Neural cell (in vitro differentiated cells): ENCODE results near the gene TENT5A. TPM values are rescaled to one million over a fixed set of nuclear protein-coding genes. Genes with fewer than 3 reads are reported as not detected.

Source experiments
- H2AFZ ChIP-seq: fragments of 200-600, 300-800 bp; sonication (generic), shearing (Covaris generic); 2 replicates; pipeline ENCODE4 v1.6.0; 2014; ENCODE audit warnings: low read depth, mild to moderate bottlenecking, antibody characterized with exemption, low read length, moderate library complexity
- H3F3A ChIP-seq: fragments of 200-600 bp; shearing (Covaris generic); 2 replicates; pipeline ENCODE4 v1.6.1; 2016; ENCODE audit warnings: mild to moderate bottlenecking, moderate library complexity, mixed read lengths, antibody characterized with exemption, low read length; ENCODE audit not compliant: insufficient read depth, poor library complexity, severe bottlenecking
- H3K27ac ChIP-seq: fragments of 200-600, 300-800 bp; sonication (generic), shearing (Covaris generic); 2 replicates; pipeline ENCODE4 v1.5.1; 2014; ENCODE audit warnings: mild to moderate bottlenecking, low read length, moderate library complexity
- H3K27me3 ChIP-seq: fragments of 300-800, 200-600 bp; sonication (generic), shearing (Covaris generic); 2 replicates; pipeline ENCODE4 v1.6.0; 2014; ENCODE audit warnings: mild to moderate bottlenecking, low read depth, low read length, moderate library complexity; ENCODE audit not compliant: insufficient read depth
- H3K36me3 ChIP-seq: fragments of 300-800, 200-600 bp; sonication (generic), shearing (Covaris generic); 2 replicates; pipeline ENCODE4 v1.5.1; 2014; ENCODE audit warnings: mild to moderate bottlenecking, antibody characterized with exemption, low read length, moderate library complexity; ENCODE audit not compliant: insufficient read depth
- H3K4me2 ChIP-seq: fragments of 300-800, 200-600 bp; sonication (generic), shearing (Covaris generic); 2 replicates; pipeline ENCODE4 v1.6.0; 2014; ENCODE audit warnings: mild to moderate bottlenecking, low read length
- H3K4me3 ChIP-seq: fragments of 300-800, 200-600 bp; sonication (generic), shearing (Covaris generic); 2 replicates; pipeline ENCODE4 v1.5.1; 2014; ENCODE audit warnings: mild to moderate bottlenecking, low read length, moderate library complexity
- H3K79me2 ChIP-seq: fragments of 200-600 bp; shearing (Covaris generic); replicated peaks from 2 replicates; pipeline ENCODE4 v1.6.0; 2014; ENCODE audit warnings: mild to moderate bottlenecking, low read length, moderate library complexity; ENCODE audit not compliant: insufficient read depth
- H3K9ac ChIP-seq: fragments of 300-800, 200-600 bp; sonication (generic), shearing (Covaris generic); 2 replicates; pipeline ENCODE4 v1.6.1; 2016; ENCODE audit warnings: mild to moderate bottlenecking, low read length, mixed read lengths
- H3K9me2 ChIP-seq: fragments of 200-600 bp; shearing (Covaris generic); 2 replicates; pipeline ENCODE4 v1.6.1; 2016; ENCODE audit warnings: mild to moderate bottlenecking, low read length, mixed read lengths; ENCODE audit not compliant: insufficient read depth
- H3K9me3 ChIP-seq: fragments of 200-600, 300-800 bp; sonication (generic), shearing (Covaris generic); 2 replicates; pipeline ENCODE4 v1.6.1; 2016; ENCODE audit warnings: mild to moderate bottlenecking, mixed run types, low read length, moderate library complexity, mixed read lengths
- H4K20me1 ChIP-seq: fragments of 200-600 bp; shearing (Covaris generic); 2 replicates; pipeline ENCODE4 v1.6.1; 2016; ENCODE audit warnings: mild to moderate bottlenecking, mixed run types; ENCODE audit not compliant: insufficient read depth
- EP300 ChIP-seq: fragments of 450-650 bp; conservative IDR thresholded peaks from 2 replicates; pipeline ENCODE4 v1.6.1; 2014; ENCODE audit warnings: antibody characterized with exemption, mild to moderate bottlenecking, moderate library complexity; ENCODE audit not compliant: poor library complexity, severe bottlenecking
- EZH2 ChIP-seq: fragments of 200-600, 300-800 bp; shearing (Covaris generic), sonication (generic); IDR thresholded peaks from 2 replicates; pipeline ENCODE4 v1.6.1; 2014; ENCODE audit warnings: antibody characterized with exemption, low read length, borderline replicate concordance, mild to moderate bottlenecking; ENCODE audit not compliant: insufficient read depth, poor library complexity, severe bottlenecking
- MXI1 ChIP-seq: fragments of 450-650 bp; conservative IDR thresholded peaks from 2 replicates; pipeline ENCODE4 v1.6.1; 2014; ENCODE audit warnings: antibody characterized with exemption, mild to moderate bottlenecking; ENCODE audit not compliant: poor library complexity, severe bottlenecking
- POLR2AphosphoS5 ChIP-seq: IDR thresholded peaks from 2 replicates; pipeline ENCODE4 v1.6.1; 2012
- RAD21 ChIP-seq: fragments of 450-650 bp; conservative IDR thresholded peaks from 2 replicates; pipeline ENCODE4 v1.6.1; 2014; ENCODE audit warnings: antibody characterized with exemption, mild to moderate bottlenecking, moderate library complexity
- SMC3 ChIP-seq: fragments of 450-650 bp; conservative IDR thresholded peaks from 2 replicates; pipeline ENCODE4 v1.6.1; 2014; ENCODE audit warnings: antibody characterized with exemption, mild to moderate bottlenecking, moderate library complexity; ENCODE audit not compliant: poor library complexity
- TAF1 ChIP-seq: IDR thresholded peaks from 2 replicates; pipeline ENCODE4 v1.6.1; 2012; ENCODE audit warnings: low read depth
- polyA plus RNA-seq: library from polyadenylated mRNA; depleted of rRNA; stranded (reverse); fragments of >200 nt; gene quantifications from 2 replicates; pipeline ENCODE4 v1.2.3, GENCODE V29; 2014
- TF ChIP-seq, protein P1 (sequence below): IDR thresholded peaks from 2 replicates; pipeline ENCODE4 v1.6.1; 2012; ENCODE audit warnings: borderline replicate concordance
- TF ChIP-seq, protein P2 (sequence below): fragments of 450-650 bp; IDR thresholded peaks from 2 replicates; pipeline ENCODE4 v1.5.1; 2014; ENCODE audit warnings: antibody characterized with exemption, mild to moderate bottlenecking, moderate library complexity; ENCODE audit not compliant: poor library complexity, severe bottlenecking

Gene TENT5A
- polyA plus RNA-seq, 1 donor from 2014 or later: 0.47 TPM

DNA sequence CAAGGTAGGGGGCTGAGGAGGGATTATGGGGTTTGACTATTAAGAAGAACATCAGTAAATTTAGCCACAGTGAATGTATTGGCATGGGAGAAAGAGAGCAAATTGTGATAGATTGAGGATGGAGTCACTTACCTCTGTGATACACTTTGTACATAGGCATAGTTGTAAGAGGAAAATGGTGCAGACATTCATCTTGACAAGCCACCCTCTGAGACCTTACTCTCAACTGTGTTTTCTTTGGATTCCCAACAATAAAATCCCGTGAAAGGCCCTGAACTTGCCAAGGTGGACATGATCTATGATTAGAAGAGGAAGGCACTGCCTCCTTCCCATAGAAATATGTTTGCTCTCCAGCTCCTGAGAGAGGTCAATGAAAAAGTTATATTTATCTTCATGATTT is 18.6 kb upstream of the TENT5A start:
- no peaks in the 10 kb centered on the region for H3K9me3 ChIP-seq
- H3K27me3 ChIP-seq: no peaks in the 10 kb centered on the region
- no peaks in the 10 kb centered on the region for H4K20me1 ChIP-seq
- no peak for TF ChIP-seq POLR2AphosphoS5
- no peak for TF ChIP-seq RAD21
- TF ChIP-seq EZH2: no peak
- TF ChIP-seq, protein P1, sequence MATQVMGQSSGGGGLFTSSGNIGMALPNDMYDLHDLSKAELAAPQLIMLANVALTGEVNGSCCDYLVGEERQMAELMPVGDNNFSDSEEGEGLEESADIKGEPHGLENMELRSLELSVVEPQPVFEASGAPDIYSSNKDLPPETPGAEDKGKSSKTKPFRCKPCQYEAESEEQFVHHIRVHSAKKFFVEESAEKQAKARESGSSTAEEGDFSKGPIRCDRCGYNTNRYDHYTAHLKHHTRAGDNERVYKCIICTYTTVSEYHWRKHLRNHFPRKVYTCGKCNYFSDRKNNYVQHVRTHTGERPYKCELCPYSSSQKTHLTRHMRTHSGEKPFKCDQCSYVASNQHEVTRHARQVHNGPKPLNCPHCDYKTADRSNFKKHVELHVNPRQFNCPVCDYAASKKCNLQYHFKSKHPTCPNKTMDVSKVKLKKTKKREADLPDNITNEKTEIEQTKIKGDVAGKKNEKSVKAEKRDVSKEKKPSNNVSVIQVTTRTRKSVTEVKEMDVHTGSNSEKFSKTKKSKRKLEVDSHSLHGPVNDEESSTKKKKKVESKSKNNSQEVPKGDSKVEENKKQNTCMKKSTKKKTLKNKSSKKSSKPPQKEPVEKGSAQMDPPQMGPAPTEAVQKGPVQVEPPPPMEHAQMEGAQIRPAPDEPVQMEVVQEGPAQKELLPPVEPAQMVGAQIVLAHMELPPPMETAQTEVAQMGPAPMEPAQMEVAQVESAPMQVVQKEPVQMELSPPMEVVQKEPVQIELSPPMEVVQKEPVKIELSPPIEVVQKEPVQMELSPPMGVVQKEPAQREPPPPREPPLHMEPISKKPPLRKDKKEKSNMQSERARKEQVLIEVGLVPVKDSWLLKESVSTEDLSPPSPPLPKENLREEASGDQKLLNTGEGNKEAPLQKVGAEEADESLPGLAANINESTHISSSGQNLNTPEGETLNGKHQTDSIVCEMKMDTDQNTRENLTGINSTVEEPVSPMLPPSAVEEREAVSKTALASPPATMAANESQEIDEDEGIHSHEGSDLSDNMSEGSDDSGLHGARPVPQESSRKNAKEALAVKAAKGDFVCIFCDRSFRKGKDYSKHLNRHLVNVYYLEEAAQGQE: no peak
- TF ChIP-seq, protein P2, sequence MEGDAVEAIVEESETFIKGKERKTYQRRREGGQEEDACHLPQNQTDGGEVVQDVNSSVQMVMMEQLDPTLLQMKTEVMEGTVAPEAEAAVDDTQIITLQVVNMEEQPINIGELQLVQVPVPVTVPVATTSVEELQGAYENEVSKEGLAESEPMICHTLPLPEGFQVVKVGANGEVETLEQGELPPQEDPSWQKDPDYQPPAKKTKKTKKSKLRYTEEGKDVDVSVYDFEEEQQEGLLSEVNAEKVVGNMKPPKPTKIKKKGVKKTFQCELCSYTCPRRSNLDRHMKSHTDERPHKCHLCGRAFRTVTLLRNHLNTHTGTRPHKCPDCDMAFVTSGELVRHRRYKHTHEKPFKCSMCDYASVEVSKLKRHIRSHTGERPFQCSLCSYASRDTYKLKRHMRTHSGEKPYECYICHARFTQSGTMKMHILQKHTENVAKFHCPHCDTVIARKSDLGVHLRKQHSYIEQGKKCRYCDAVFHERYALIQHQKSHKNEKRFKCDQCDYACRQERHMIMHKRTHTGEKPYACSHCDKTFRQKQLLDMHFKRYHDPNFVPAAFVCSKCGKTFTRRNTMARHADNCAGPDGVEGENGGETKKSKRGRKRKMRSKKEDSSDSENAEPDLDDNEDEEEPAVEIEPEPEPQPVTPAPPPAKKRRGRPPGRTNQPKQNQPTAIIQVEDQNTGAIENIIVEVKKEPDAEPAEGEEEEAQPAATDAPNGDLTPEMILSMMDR: no peak
- TF ChIP-seq EP300: no peak
- no peak for TF ChIP-seq MXI1
- no peak for TF ChIP-seq SMC3
- TF ChIP-seq TAF1: no peak
- H3K9me2 ChIP-seq: no peaks in the 10 kb centered on the region
- no peak overlapping the region for H2AFZ ChIP-seq
- no peaks in the 10 kb centered on the region for H3K79me2 ChIP-seq
- H3K27ac ChIP-seq: no peak overlapping the region
- no peak overlapping the region for H3K4me3 ChIP-seq
- no peaks in the 10 kb centered on the region for H3K36me3 ChIP-seq
- H3F3A ChIP-seq: no peaks in the 10 kb centered on the region
- no peak overlapping the region for H3K9ac ChIP-seq
- H3K4me2 ChIP-seq: no peak overlapping the region

DNA sequence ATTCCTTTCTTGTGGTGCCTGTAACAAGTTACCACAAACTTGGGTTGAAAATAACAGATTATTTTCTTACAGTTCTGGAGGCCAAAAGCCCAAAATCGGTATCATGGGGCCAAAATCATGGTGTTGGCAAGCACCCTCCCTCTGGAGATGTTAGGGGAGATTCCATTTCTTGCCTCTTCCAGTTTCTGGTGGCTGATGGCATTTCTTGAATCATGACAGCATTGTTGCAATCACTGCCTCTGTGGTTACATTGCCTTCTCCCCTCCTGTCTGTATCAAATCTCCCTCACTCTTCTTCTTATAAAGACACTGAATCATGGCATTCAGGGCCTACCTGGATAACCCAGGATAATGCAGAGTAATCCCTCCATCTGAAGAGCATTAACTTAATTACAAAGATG is 17.9 kb upstream of the TENT5A start:
- no peak overlapping the region for H3K4me3 ChIP-seq
- no peaks in the 10 kb centered on the region for H3K9me2 ChIP-seq
- no peaks in the 10 kb centered on the region for H3F3A ChIP-seq
- TF ChIP-seq, protein P1: no peak
- no peak for TF ChIP-seq EP300
- TF ChIP-seq SMC3: no peak
- no peaks in the 10 kb centered on the region for H3K79me2 ChIP-seq
- H3K36me3 ChIP-seq: no peaks in the 10 kb centered on the region
- no peak overlapping the region for H2AFZ ChIP-seq
- no peaks in the 10 kb centered on the region for H3K9me3 ChIP-seq
- no peak overlapping the region for H3K27ac ChIP-seq
- H3K4me2 ChIP-seq: no peak overlapping the region
- H4K20me1 ChIP-seq: no peaks in the 10 kb centered on the region
- H3K9ac ChIP-seq: no peak overlapping the region
- no peaks in the 10 kb centered on the region for H3K27me3 ChIP-seq
